Mononuclear cell (primary cell): ENCODE measurements around the gene MEGF8. TPM values are rescaled to one million over a fixed set of nuclear protein-coding genes. Genes with fewer than 3 reads are reported as not detected.

ENCODE experiments used
- H3K27me3 ChIP-seq: 2 replicates; pipeline ENCODE4 v1.6.0; 2011; ENCODE audit warnings: low read length, control low read depth; ENCODE audit not compliant: insufficient read depth
- H3K4me1 ChIP-seq: 2 replicates; pipeline ENCODE4 v1.5.1; 2011; ENCODE audit warnings: mild to moderate bottlenecking, low read length, control low read depth; ENCODE audit not compliant: insufficient read depth
- H3K4me3 ChIP-seq: 2 replicates; pipeline ENCODE4 v1.5.1; 2011; ENCODE audit warnings: mild to moderate bottlenecking, low read length, moderate library complexity
- H3K9me3 ChIP-seq: 2 replicates; pipeline ENCODE4 v1.5.1; 2011; ENCODE audit warnings: low read depth, mild to moderate bottlenecking, control low read depth, low read length
- total RNA-seq: library from RNA; depleted of rRNA; stranded (reverse); fragments of >200 nt; gene quantifications from one replicate; pipeline ENCODE4 v1.2.3, GENCODE V29; 2012

The MEGF8 gene
- total RNA-seq, 1 donor: 1.6 TPM

- H3K4me3 ChIP-seq: no peak overlapping the region
- H3K4me1 ChIP-seq: peaks cover 41% of the 10 kb centered on the region
- H3K9me3 ChIP-seq: no peaks in the 10 kb centered on the region
- H3K27me3 ChIP-seq: no peaks in the 10 kb centered on the region
Observed at GRCh38 chr19:42424345-42424707, 98.9 kb downstream of the MEGF8 start.

GRCh38 chr19:42424712-42425131, 99.3 kb downstream of the MEGF8 start:
- no peaks in the 10 kb centered on the region for H3K27me3 ChIP-seq
- H3K4me1 ChIP-seq: peaks cover 41% of the 10 kb centered on the region
- H3K4me3 ChIP-seq: no peak overlapping the region
- no peaks in the 10 kb centered on the region for H3K9me3 ChIP-seq

GRCh38 chr19:42426643-42427042, 101.2 kb downstream of the MEGF8 start:
- Histone ChIP-seq H3K4me3 (no peak overlapping the region), H3K9me3 (no peaks in the 10 kb centered on the region), H3K27me3 (no peaks in the 10 kb centered on the region), H3K4me1 (peaks cover 27% of the 10 kb centered on the region)

- H3K9me3 ChIP-seq: no peaks in the 10 kb centered on the region
- no peaks in the 10 kb centered on the region for H3K27me3 ChIP-seq
- H3K4me3 ChIP-seq: no peak within 1 kb of the TSS
- H3K4me1 ChIP-seq: peaks cover 20% of the 10 kb centered on the region
Observed at GRCh38 chr19:42427313-42427712, 101.9 kb downstream of the MEGF8 start, which contains the start of gene LIPE. Gene LIPE, minus strand, starts transcription at chr19:42427388. Its CDS starts 239 bp downstream, at chr19:42427149.

Other genes starting within 250 kb of the MEGF8 start
- gene ZNF574, start 249.5 kb upstream of the MEGF8 start, total RNA-seq: 21.5 TPM
- 8.3 TPM for gene POU2F2, start 193.2 kb upstream of the MEGF8 start, total RNA-seq
- 128 TPM for gene DEDD2, start 108.0 kb upstream of the MEGF8 start, total RNA-seq
- 5.2 TPM for gene ZNF526, start 105.3 kb upstream of the MEGF8 start, total RNA-seq
- 13.1 TPM for gene GSK3A, start 83.0 kb upstream of the MEGF8 start, total RNA-seq
- gene ERF, start 70.5 kb upstream of the MEGF8 start, total RNA-seq: 35.2 TPM
- 36.0 TPM for gene CIC, start 56.4 kb upstream of the MEGF8 start, total RNA-seq
- not detected for gene PRR19, start 23.5 kb upstream of the MEGF8 start, total RNA-seq
- gene PAFAH1B3, start 23.0 kb upstream of the MEGF8 start, total RNA-seq: 8.7 TPM
- gene TMEM145, start 12.3 kb upstream of the MEGF8 start, total RNA-seq: not detected
- not detected for gene CNFN, start 64.7 kb downstream of the MEGF8 start, total RNA-seq
- gene LIPE, start 101.8 kb downstream of the MEGF8 start, total RNA-seq: 2.5 TPM
- not detected for gene CXCL17, start 117.3 kb downstream of the MEGF8 start, total RNA-seq
- 1.9 TPM for gene CEACAM1, start 202.8 kb downstream of the MEGF8 start, total RNA-seq